GM12878 (cell line): ENCODE results near the gene POU2AF1. TPM values are rescaled to one million over a fixed set of nuclear protein-coding genes. Genes with fewer than 3 reads are reported as not detected.

Experiments
- ATAC-seq: fragments of 200-7000 bp; cut with Tn5 transposase; 3 replicates; pipeline ENCODE4 v1.9.1; 2020; ENCODE audit warnings: mild to moderate bottlenecking, moderate library complexity
- BruUV-seq: library from RNA; stranded (reverse); fragments of 400-500 nt; replicated peaks from 2 replicates; lab custom pipeline; 2021; lab: Mats Ljungman, UMichigan
- CTCF ChIA-PET: fragments of 300-600 bp; sonication (Branson Sonifier 250); formaldehyde crosslinking; extraction: SDS; loops from one replicate; lab custom pipeline; 2021; ENCODE audit warnings: inconsistent platforms; lab: Yijun Ruan, JAX
- POLR2A ChIA-PET: fragments of 350-600 bp; formaldehyde crosslinking; extraction: SDS; loops from one replicate; lab custom pipeline; 2021; ENCODE audit warnings: inconsistent platforms; lab: Charles Lee
- RAD21 ChIA-PET: fragments of 300-600 bp; sonication (Branson Sonifier 250); formaldehyde crosslinking; loops from one replicate; lab custom pipeline; 2023; ENCODE audit warnings: antibody characterized with exemption; ENCODE audit not compliant: unreplicated experiment; lab: Charles Lee
- SMC1A ChIA-PET: fragments of 300-600 bp; sonication (Branson Sonifier 250); formaldehyde crosslinking; loops from one replicate; lab custom pipeline; 2023; ENCODE audit not compliant: unreplicated experiment, uncharacterized antibody; lab: Charles Lee
- DNase-seq: peaks from one replicate; pipeline ENCODE4 v3.0.0-alpha.2; 2011; ENCODE audit warnings: low read depth, low spot score
- FAIRE-seq: peaks from 3 replicates; lab custom pipeline; 2011; peaks lifted over from hg19 to GRCh38; lab: Jason Lieb, UNC
- H2AFZ ChIP-seq: 2 replicates; pipeline ENCODE4 v1.6.0; 2011; ENCODE audit warnings: low read depth, low read length, control low read depth; ENCODE audit not compliant: control insufficient read depth
- H3K27ac ChIP-seq: 2 replicates; pipeline ENCODE4 v1.5.1; 2011; ENCODE audit warnings: control low read depth; ENCODE audit not compliant: control insufficient read depth, insufficient read depth
- H3K27me3 ChIP-seq, 2 experiments: replicated peaks in 1 of 2; 2 replicates each; pipeline versions ENCODE4 v1.6.0 to v1.6.1; 2011; ENCODE audit warnings: low read length in 1 of 2; ENCODE audit not compliant: control insufficient read depth in 2 of 2, insufficient read depth in 2 of 2
- H3K36me3 ChIP-seq, 2 experiments: 2 replicates each; pipeline ENCODE4 v1.5.1; 2011; ENCODE audit warnings: low read length in 1 of 2; ENCODE audit not compliant: control insufficient read depth in 2 of 2, insufficient read depth in 2 of 2
- H3K4me1 ChIP-seq: 2 replicates; pipeline ENCODE4 v1.6.1; 2011; ENCODE audit warnings: mild to moderate bottlenecking, low read length, moderate library complexity, mixed read lengths; ENCODE audit not compliant: control insufficient read depth, insufficient read depth
- H3K4me2 ChIP-seq: 2 replicates; pipeline ENCODE4 v1.6.0; 2011; ENCODE audit warnings: control low read depth; ENCODE audit not compliant: control insufficient read depth, insufficient read depth
- H3K4me3 ChIP-seq: fragments of 200-600 bp; sonication (generic); 2 replicates; pipeline ENCODE4 v1.5.1; 2016
- H3K79me2 ChIP-seq: 2 replicates; pipeline ENCODE4 v1.6.0; 2011; ENCODE audit warnings: low read length; ENCODE audit not compliant: control insufficient read depth, insufficient read depth
- H3K9ac ChIP-seq: 2 replicates; pipeline ENCODE4 v1.8.0; 2011; ENCODE audit warnings: low read length, control low read depth, mixed read lengths; ENCODE audit not compliant: control insufficient read depth, insufficient read depth
- H3K9me3 ChIP-seq: replicated peaks from 3 replicates; pipeline ENCODE4 v1.5.1; 2011; ENCODE audit warnings: mild to moderate bottlenecking, low read length; ENCODE audit not compliant: control insufficient read depth, insufficient read depth
- H4K20me1 ChIP-seq: 2 replicates; pipeline ENCODE4 v1.6.0; 2011; ENCODE audit not compliant: control insufficient read depth, insufficient read depth
- ASH2L ChIP-seq: fragments of 300-600, 200-600 bp; sonication (generic); IDR thresholded peaks from 2 replicates; pipeline ENCODE4 v1.6.1; 2017; ENCODE audit warnings: low read depth, mild to moderate bottlenecking, borderline replicate concordance
- GATAD2B ChIP-seq: fragments of 450-650 bp; conservative IDR thresholded peaks from 2 replicates; pipeline ENCODE4 v1.6.1; 2017; ENCODE audit warnings: low read depth, mild to moderate bottlenecking, moderate library complexity
- JUND ChIP-seq: IDR thresholded peaks from 2 replicates; pipeline ENCODE4 v1.6.1; 2012; ENCODE audit warnings: low read depth, mild to moderate bottlenecking, low read length, improper control_type of control experiment, moderate library complexity
- MXI1 ChIP-seq: fragments of 150-350 bp; IDR thresholded peaks from 2 replicates; pipeline ENCODE4 v1.6.1; 2011; ENCODE audit warnings: low read depth, mild to moderate bottlenecking, inconsistent platforms, low read length, improper control_type of control experiment
- PML ChIP-seq: IDR thresholded peaks from 2 replicates; pipeline ENCODE4 v1.6.1; 2012; ENCODE audit warnings: low read length, inconsistent platforms
- POU2F2 ChIP-seq: IDR thresholded peaks from 3 replicates; pipeline ENCODE4 v1.6.1; 2011; ENCODE audit warnings: low read depth, mild to moderate bottlenecking, low read length, borderline replicate concordance
- RAD21 ChIP-seq: IDR thresholded peaks from 2 replicates; pipeline ENCODE4 v1.6.1; 2011; ENCODE audit warnings: mild to moderate bottlenecking, low read depth, low read length, moderate library complexity; ENCODE audit not compliant: insufficient read depth
- SIN3A ChIP-seq: IDR thresholded peaks from 2 replicates; pipeline ENCODE4 v1.6.1; 2012; ENCODE audit warnings: low read depth, low read length, improper control_type of control experiment
- ZNF207 ChIP-seq: fragments of 450-650 bp; IDR thresholded peaks from 2 replicates; pipeline ENCODE4 v1.6.1; 2014; ENCODE audit warnings: antibody characterized with exemption, mild to moderate bottlenecking, borderline replicate concordance
- WGBS: methylation state at CpG from one replicate; pipeline ENCODE4 v1.1.6; 2016; ENCODE audit warnings: low lambda C conversion rate; ENCODE audit not compliant: insufficient replicate concordance, insufficient coverage; ENCODE audit errors: missing lambda C conversion rate; 5-methylcytosine and 5-hydroxymethylcytosine counted together
- in situ Hi-C: fragments of 300-500 bp; cut with MboI; formaldehyde crosslinking; loops from 9 replicates; pipeline ENCODE4 v1.14.3; 2018; ENCODE audit warnings: mixed read lengths
- intact Hi-C: fragments of 100-400 bp; cut with micrococcal nuclease; formaldehyde crosslinking; loops from one replicate; pipeline ENCODE4 v1.14.2; 2022; ENCODE audit not compliant: unreplicated experiment
- polyA plus RNA-seq, 11 experiments: library from polyadenylated mRNA; depleted of rRNA in 4 of 11; unstranded in 6 of 11; stranded (reverse) in 5 of 11; fragments of >200 nt; fragmentation: Nextera tagmentation in 4 of 11; fragmentation: Illumina TruSeq in 1 of 11; extraction: Ambion mirVana in 4 of 11; extraction: Trizol in 1 of 11; gene quantifications; 1 replicate in 1 of 11; 2 replicates in 10 of 11; pipeline versions ENCODE4 v1.2.1 to v1.2.3, GENCODE V29; 2011 to 2016; ENCODE audit warnings: inconsistent platforms in 2 of 11, missing spikeins in 2 of 11, low read depth in 1 of 11
- total RNA-seq, 4 experiments: library from RNA; depleted of rRNA in 3 of 4; stranded (reverse); fragments of >200 nt in 3 of 4; fragmentation: Illumina TruSeq in 1 of 4; extraction: Trizol in 1 of 4; gene quantifications; 2 replicates each; pipeline versions ENCODE4 v1.2.1 to v1.2.3, GENCODE V29; 2013 to 2021
- TF ChIP-seq, protein P1 (sequence below): IDR thresholded peaks from 2 replicates; pipeline ENCODE4 v1.6.1; 2011; ENCODE audit warnings: low read depth, mild to moderate bottlenecking, low read length, moderate library complexity, borderline replicate concordance; ENCODE audit errors: extremely low read depth
- TF ChIP-seq, protein P2 (sequence below): IDR thresholded peaks from 2 replicates; pipeline ENCODE4 v1.6.1; 2012; ENCODE audit warnings: improper control_type of control experiment, low read depth, low read length; ENCODE audit not compliant: insufficient replicate concordance

Gene POU2AF1
- total and polyA plus RNA-seq, 10 of the 15 experiments (the other 5 are each of a cell fraction or from before 2014, with no cell fraction given) = 13.1 to 169 (median 75.5) TPM

DNA sequence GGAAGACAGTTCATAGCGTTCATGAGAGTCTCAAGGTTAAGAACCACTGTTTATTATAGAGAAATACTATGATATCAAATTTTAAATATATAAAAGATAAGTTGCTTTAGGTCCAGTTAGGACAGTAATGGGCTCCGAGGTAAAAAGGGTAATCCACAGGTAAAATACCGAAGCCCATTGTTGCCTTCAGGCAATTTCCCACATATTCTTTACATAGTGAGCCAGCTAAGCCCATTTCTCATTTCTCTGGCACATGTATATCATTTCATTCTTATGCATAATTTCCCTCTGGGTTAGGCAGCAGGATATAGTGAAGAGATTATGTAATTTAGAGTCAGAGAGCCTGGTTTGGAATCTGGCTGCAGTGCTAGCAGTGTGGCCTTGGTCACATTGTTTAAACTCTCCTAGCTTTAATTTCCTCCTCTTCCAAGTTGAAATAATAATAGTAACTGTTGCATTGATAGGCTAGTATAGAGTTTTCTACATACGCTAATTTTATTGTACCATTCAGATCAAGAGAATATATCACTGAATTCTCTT lies 7.6 kb upstream of the POU2AF1 start:
- WGBS = 93% methylated on average over 4 of the region's 4 CpGs
- ChIA-PET SMC1A (interaction anchor here (6.2 kb wide), 1 partner anchor 25 kb away, joined by 105 read pairs; no protein-coding TSS in a partner anchor), RAD21 (no interaction called here), CTCF (no interaction called here), POLR2A (no interaction called here)
- Histone ChIP-seq H2AFZ (no peak overlapping the region), H3K4me2 (no peak overlapping the region), H4K20me1 (no peaks in the 10 kb centered on the region), H3K4me1 (peaks cover 15% of the 10 kb centered on the region), H3K36me3 (no peaks in the 10 kb centered on the region), H3K9ac (no peak overlapping the region), H3K79me2 (no peaks in the 10 kb centered on the region), H3K27me3 (no peaks in the 10 kb centered on the region), H3K4me3 (no peak overlapping the region), H3K27ac (no peak overlapping the region), H3K9me3 (peaks cover 2% of the 10 kb centered on the region; the same call in 2 of the 3 replicates)
- TF ChIP-seq POU2F2 = no peak
- DNase-seq (no peak), ATAC-seq (no peak), FAIRE-seq (no peak)
- intact Hi-C loops = no loop called here
- no TSS peak for BruUV-seq
- in situ Hi-C loops = no loop called here

- no peak for ATAC-seq
- Histone ChIP-seq H3K27me3 (no peaks in the 10 kb centered on the region), H3K4me2 (no peak overlapping the region), H4K20me1 (no peaks in the 10 kb centered on the region), H3K4me1 (peaks cover 23% of the 10 kb centered on the region), H3K79me2 (peaks cover 9% of the 10 kb centered on the region), H3K9ac (no peak overlapping the region), H3K36me3 (no peaks in the 10 kb centered on the region), H3K27ac (no peak overlapping the region), H3K9me3 (peaks cover 2% of the 10 kb centered on the region; the same call in 2 of the 3 replicates), H3K4me3 (no peak overlapping the region), H2AFZ (no peak overlapping the region)
- ChIA-PET CTCF (interaction anchor here (0.7 to 2.0 kb wide), 5 partner anchors 11 to 102 kb away, joined by 3 to 11 read pairs (median 4); no protein-coding TSS in a partner anchor), RAD21 (interaction anchor here (0.7 to 2.2 kb wide), 5 partner anchors 23 to 43 kb away, joined by 3 to 12 read pairs (median 5); no protein-coding TSS in a partner anchor), SMC1A (interaction anchor here (0.6 to 6.2 kb wide), 12 partner anchors 8 to 577 kb away, joined by 3 to 105 read pairs (median 4); no protein-coding TSS in a partner anchor), POLR2A (interaction anchor here (1.4 to 3.5 kb wide), 3 partner anchors 13 to 25 kb away, joined by 4 to 12 read pairs (median 7); no protein-coding TSS in a partner anchor)
- 96% methylated on average over 1 of the region's 1 CpG for WGBS
- DNase-seq = no peak
- FAIRE-seq = no peak
- in situ Hi-C loops = no loop called here
- intact Hi-C loops = no loop called here
- no TSS peak for BruUV-seq
- TF ChIP-seq JUND = no peak
- TF ChIP-seq ZNF207 = no peak
- TF ChIP-seq MXI1 = no peak
- TF ChIP-seq RAD21 = no peak
- no peak for TF ChIP-seq GATAD2B
- no peak for TF ChIP-seq ASH2L
- TF ChIP-seq, protein P1, sequence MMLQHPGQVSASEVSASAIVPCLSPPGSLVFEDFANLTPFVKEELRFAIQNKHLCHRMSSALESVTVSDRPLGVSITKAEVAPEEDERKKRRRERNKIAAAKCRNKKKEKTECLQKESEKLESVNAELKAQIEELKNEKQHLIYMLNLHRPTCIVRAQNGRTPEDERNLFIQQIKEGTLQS = no peak
- TF ChIP-seq, protein P2, sequence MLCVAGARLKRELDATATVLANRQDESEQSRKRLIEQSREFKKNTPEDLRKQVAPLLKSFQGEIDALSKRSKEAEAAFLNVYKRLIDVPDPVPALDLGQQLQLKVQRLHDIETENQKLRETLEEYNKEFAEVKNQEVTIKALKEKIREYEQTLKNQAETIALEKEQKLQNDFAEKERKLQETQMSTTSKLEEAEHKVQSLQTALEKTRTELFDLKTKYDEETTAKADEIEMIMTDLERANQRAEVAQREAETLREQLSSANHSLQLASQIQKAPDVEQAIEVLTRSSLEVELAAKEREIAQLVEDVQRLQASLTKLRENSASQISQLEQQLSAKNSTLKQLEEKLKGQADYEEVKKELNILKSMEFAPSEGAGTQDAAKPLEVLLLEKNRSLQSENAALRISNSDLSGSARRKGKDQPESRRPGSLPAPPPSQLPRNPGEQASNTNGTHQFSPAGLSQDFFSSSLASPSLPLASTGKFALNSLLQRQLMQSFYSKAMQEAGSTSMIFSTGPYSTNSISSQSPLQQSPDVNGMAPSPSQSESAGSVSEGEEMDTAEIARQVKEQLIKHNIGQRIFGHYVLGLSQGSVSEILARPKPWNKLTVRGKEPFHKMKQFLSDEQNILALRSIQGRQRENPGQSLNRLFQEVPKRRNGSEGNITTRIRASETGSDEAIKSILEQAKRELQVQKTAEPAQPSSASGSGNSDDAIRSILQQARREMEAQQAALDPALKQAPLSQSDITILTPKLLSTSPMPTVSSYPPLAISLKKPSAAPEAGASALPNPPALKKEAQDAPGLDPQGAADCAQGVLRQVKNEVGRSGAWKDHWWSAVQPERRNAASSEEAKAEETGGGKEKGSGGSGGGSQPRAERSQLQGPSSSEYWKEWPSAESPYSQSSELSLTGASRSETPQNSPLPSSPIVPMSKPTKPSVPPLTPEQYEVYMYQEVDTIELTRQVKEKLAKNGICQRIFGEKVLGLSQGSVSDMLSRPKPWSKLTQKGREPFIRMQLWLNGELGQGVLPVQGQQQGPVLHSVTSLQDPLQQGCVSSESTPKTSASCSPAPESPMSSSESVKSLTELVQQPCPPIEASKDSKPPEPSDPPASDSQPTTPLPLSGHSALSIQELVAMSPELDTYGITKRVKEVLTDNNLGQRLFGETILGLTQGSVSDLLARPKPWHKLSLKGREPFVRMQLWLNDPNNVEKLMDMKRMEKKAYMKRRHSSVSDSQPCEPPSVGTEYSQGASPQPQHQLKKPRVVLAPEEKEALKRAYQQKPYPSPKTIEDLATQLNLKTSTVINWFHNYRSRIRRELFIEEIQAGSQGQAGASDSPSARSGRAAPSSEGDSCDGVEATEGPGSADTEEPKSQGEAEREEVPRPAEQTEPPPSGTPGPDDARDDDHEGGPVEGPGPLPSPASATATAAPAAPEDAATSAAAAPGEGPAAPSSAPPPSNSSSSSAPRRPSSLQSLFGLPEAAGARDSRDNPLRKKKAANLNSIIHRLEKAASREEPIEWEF = no peak
- TF ChIP-seq PML = no peak
- no peak for TF ChIP-seq SIN3A
Observed at GRCh38 chr11:111384494-111384893, 5.4 kb upstream of the POU2AF1 start.
